ENCODE results near the gene PAK6. TPM values are rescaled to one million over a fixed set of nuclear protein-coding genes. Genes with fewer than 3 reads are reported as not detected.

PAK6 gene
- total RNA-seq, 1 donor from 2014 or later: 19.9 TPM

DNA sequence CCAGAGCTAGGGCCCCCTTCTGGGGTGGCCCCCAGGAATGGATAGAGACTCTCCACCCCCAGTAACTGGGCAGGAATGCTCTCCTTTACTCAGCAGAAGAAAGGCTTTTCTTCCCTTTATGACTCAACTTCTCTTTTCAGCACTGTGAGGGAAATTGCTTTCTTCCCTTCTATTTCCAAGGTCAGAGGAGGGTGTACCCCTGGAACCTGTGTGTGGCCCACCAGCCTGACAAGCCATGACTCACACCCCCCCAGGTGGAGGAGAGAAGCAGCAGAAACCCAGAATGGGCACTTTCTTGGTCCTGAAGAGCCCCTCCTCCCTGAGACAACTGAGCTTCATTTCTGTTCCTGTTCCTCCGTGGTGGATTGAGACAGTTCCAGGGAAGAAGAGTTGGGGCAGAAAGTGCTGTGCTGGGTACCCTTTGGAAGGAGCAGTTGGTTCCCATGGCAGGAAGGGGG is 46.7 kb downstream of the PAK6 start:
- no peak for TF ChIP-seq POLR2AphosphoS5 (IDR thresholded peaks at IDR 0.05; ENCODE audit: insufficient read depth in 1 of 2, low read depth in 1 of 2)
- no peak for TF ChIP-seq CTCF (IDR thresholded peaks at IDR 0.05)
- TF ChIP-seq POLR2A (IDR thresholded peaks at IDR 0.05): no peak
- no peak for DNase-seq (ENCODE audit: extremely low spot score in 2 of 2)
- H3K36me3 ChIP-seq: no peaks in the 10 kb centered on the region
- H3K4me3 ChIP-seq: no peak overlapping the region
- no peak overlapping the region for H3K27ac ChIP-seq
- peaks cover 12% of the 10 kb centered on the region for H3K27me3 ChIP-seq
- H3K4me1 ChIP-seq: peaks cover 26% of the 10 kb centered on the region
- intact Hi-C loops (cut with DNase I): no loop called here
- no peaks in the 10 kb centered on the region for H3K9me3 ChIP-seq

GRCh38 chr15:40286061-40286532 is 47.2 kb downstream of the PAK6 start:
- intact Hi-C loops (cut with DNase I): no loop called here
- H3K4me1 ChIP-seq: peaks cover 31% of the 10 kb centered on the region
- no peaks in the 10 kb centered on the region for H3K36me3 ChIP-seq
- H3K4me3 ChIP-seq: no peak overlapping the region
- no peak for TF ChIP-seq POLR2A (IDR thresholded peaks at IDR 0.05)
- TF ChIP-seq CTCF (IDR thresholded peaks at IDR 0.05): no peak
- TF ChIP-seq POLR2AphosphoS5 (IDR thresholded peaks at IDR 0.05; ENCODE audit: insufficient read depth in 1 of 2, low read depth in 1 of 2): no peak
- no peak for DNase-seq (ENCODE audit: extremely low spot score in 2 of 2)
- no peak overlapping the region for H3K27ac ChIP-seq
- peaks cover 12% of the 10 kb centered on the region for H3K27me3 ChIP-seq
- no peaks in the 10 kb centered on the region for H3K9me3 ChIP-seq

DNA sequence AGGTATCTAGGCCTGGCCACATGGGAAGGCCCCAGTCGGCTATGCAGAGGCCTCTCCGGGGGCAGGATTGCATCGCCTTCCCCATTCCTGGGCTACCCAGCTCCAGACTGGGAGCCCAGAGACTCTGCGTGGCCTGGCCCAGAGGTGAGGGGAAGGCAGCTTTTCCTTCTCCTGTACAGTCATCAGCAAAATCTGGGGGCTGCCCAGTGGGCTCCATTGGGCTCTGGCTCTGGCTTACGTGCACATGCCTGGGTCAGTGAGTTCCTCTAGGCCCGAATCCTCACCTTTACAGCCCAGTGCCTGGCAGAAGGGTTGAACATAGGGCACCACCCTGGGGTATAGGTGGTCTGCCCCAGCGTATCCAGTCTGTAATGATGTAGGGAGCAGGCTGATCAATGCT is 47.9 kb downstream of the PAK6 start:
- H3K9me3 ChIP-seq: no peaks in the 10 kb centered on the region
- DNase-seq (ENCODE audit: extremely low spot score in 2 of 2): no peak
- peaks cover 7% of the 10 kb centered on the region for H3K27me3 ChIP-seq
- TF ChIP-seq POLR2A (IDR thresholded peaks at IDR 0.05) (no peak), POLR2AphosphoS5 (IDR thresholded peaks at IDR 0.05; ENCODE audit: insufficient read depth in 1 of 2, low read depth in 1 of 2) (no peak)
- H3K36me3 ChIP-seq: no peaks in the 10 kb centered on the region
- intact Hi-C loops (cut with DNase I): no loop called here
- peaks cover 32% of the 10 kb centered on the region for H3K4me1 ChIP-seq
- no peak overlapping the region for H3K27ac ChIP-seq
- H3K4me3 ChIP-seq: no peak overlapping the region

GRCh38 chr15:40287505-40287904 is 48.6 kb downstream of the PAK6 start:
- intact Hi-C loops (cut with DNase I): no loop called here
- no peaks in the 10 kb centered on the region for H3K36me3 ChIP-seq
- H3K27me3 ChIP-seq: peaks cover 3% of the 10 kb centered on the region
- H3K27ac ChIP-seq: no peak overlapping the region
- no peaks in the 10 kb centered on the region for H3K9me3 ChIP-seq
- no peak overlapping the region for H3K4me3 ChIP-seq
- DNase-seq (ENCODE audit: extremely low spot score in 2 of 2): no peak
- TF ChIP-seq POLR2AphosphoS5 (IDR thresholded peaks at IDR 0.05; ENCODE audit: insufficient read depth in 1 of 2, low read depth in 1 of 2): no peak
- TF ChIP-seq POLR2A (IDR thresholded peaks at IDR 0.05): no peak
- no peak for TF ChIP-seq CTCF (IDR thresholded peaks at IDR 0.05)
- H3K4me1 ChIP-seq: peaks cover 27% of the 10 kb centered on the region

DNA sequence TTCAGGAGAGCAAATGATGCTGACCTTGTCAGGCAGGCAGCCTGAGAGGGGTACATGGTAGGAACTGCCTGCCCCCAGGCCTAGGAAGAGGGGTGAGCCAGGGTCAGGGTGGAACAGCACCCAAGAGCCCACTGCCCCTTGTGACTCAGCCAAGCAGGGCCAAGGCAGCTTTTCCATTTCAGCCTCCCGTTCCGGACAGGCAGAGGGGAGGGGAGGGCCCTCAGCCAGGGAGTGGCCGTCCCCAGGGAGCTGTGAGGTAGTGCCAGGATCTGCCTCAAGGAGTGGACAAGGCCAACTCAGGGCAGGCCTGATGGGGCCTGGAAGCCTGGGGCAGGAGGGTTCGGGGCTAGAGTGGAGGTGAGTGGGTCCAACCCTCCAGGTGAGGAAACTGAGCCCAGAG is 49.1 kb downstream of the PAK6 start:
- intact Hi-C loops (cut with DNase I): no loop called here
- DNase-seq (ENCODE audit: extremely low spot score in 2 of 2): no peak
- Histone ChIP-seq H3K27ac (no peak overlapping the region), H3K4me3 (no peak overlapping the region), H3K27me3 (no peaks in the 10 kb centered on the region), H3K4me1 (peaks cover 22% of the 10 kb centered on the region), H3K9me3 (no peaks in the 10 kb centered on the region), H3K36me3 (no peaks in the 10 kb centered on the region)
- TF ChIP-seq CTCF (IDR thresholded peaks at IDR 0.05) (no peak), POLR2AphosphoS5 (IDR thresholded peaks at IDR 0.05; ENCODE audit: insufficient read depth in 1 of 2, low read depth in 1 of 2) (no peak), POLR2A (IDR thresholded peaks at IDR 0.05) (no peak)

Measured in vagina (tissue), 2 donors.